Osteoblast (primary cell): ENCODE data around the gene GDI2. TPM values are rescaled to one million over a fixed set of nuclear protein-coding genes. Genes with fewer than 3 reads are reported as not detected.

Source experiments
- DNase-seq: peaks from one replicate; pipeline ENCODE4 v3.0.0; 2011; ENCODE audit warnings: low spot score, mixed read lengths; ENCODE audit not compliant: insufficient read length; ENCODE audit errors: missing footprints
- H2AFZ ChIP-seq: 2 replicates; pipeline ENCODE4 v1.6.0; 2011; ENCODE audit warnings: mild to moderate bottlenecking, low read length
- H3K27ac ChIP-seq: 2 replicates; pipeline ENCODE4 v1.5.1; 2011; ENCODE audit warnings: mild to moderate bottlenecking, low read depth, low read length, moderate library complexity
- H3K27me3 ChIP-seq: 2 replicates; pipeline ENCODE4 v1.6.0; 2012; ENCODE audit warnings: mild to moderate bottlenecking, control low read depth, inconsistent platforms, low read length, moderate library complexity; ENCODE audit not compliant: insufficient read depth
- H3K36me3 ChIP-seq: 2 replicates; pipeline ENCODE4 v1.5.1; 2011; ENCODE audit warnings: mild to moderate bottlenecking, low read length, control low read depth, moderate library complexity; ENCODE audit not compliant: insufficient read depth
- H3K4me1 ChIP-seq: 2 replicates; pipeline ENCODE4 v1.5.1; 2011; ENCODE audit warnings: mild to moderate bottlenecking, low read length, control low read depth, moderate library complexity; ENCODE audit not compliant: insufficient read depth
- H3K4me2 ChIP-seq: 2 replicates; pipeline ENCODE4 v1.6.0; 2011; ENCODE audit warnings: mild to moderate bottlenecking, low read length; ENCODE audit not compliant: insufficient read depth
- H3K4me3 ChIP-seq: fragments of 200-600 bp; sonication (generic); 3 replicates; pipeline ENCODE4 v1.5.1; 2012; ENCODE audit warnings: mild to moderate bottlenecking, low read length, inconsistent platforms; ENCODE audit not compliant: insufficient read depth
- H3K79me2 ChIP-seq: 2 replicates; pipeline ENCODE4 v1.6.0; 2012; ENCODE audit warnings: mild to moderate bottlenecking, low read length, control low read depth, inconsistent platforms; ENCODE audit not compliant: insufficient read depth
- H3K9me3 ChIP-seq: 2 replicates; pipeline ENCODE4 v1.5.1; 2011; ENCODE audit warnings: low read depth, low read length, control low read depth
- H4K20me1 ChIP-seq: 2 replicates; pipeline ENCODE4 v1.6.0; 2012; ENCODE audit warnings: mild to moderate bottlenecking, low read length, control low read depth; ENCODE audit not compliant: insufficient read depth
- total RNA-seq: library from RNA; depleted of rRNA; stranded (reverse); fragments of >200 nt; gene quantifications from 2 replicates; pipeline ENCODE4 v1.2.3, GENCODE V29; 2012
- TF ChIP-seq, protein P1 (sequence below): IDR thresholded peaks from 2 replicates; pipeline ENCODE4 v1.5.1; 2011; ENCODE audit warnings: mild to moderate bottlenecking, low read depth, low read length, moderate library complexity; ENCODE audit errors: extremely low read depth

The GDI2 gene
- total RNA-seq, 1 donor, result 684 TPM

DNA sequence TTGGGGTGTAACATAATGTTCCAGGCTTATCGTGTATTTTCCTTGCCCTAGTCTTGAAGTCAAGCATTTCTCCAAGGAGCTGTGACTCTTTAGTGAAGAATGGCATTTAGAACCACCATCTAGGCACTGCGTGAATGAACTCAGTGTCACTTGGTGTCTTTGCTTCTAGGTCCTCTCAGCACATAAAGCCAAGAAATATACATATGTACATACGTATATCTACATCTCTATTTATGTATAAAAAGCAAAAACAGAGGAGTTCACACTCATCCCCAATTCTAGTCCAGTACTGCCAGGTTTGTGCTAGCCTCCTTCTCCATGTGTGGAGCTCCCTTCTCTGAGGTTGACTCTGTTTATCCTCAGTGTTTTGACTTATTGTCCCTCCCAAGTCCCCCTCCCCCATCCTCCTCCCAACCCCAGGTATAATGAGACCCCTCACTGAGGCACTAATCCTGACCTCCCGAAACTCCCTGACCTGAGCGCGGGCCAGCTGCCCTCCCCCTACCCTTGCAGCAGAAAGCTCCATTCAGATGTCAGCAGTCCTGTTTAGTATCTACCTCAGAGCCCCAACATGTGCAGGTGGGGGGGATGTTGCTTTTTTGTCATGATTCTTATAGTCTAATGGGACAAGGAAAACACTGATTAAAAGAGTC, 61.5 kb downstream of the GDI2 start:
- H3K9me3 ChIP-seq, result no peaks in the 10 kb centered on the region
- TF ChIP-seq, protein P1, sequence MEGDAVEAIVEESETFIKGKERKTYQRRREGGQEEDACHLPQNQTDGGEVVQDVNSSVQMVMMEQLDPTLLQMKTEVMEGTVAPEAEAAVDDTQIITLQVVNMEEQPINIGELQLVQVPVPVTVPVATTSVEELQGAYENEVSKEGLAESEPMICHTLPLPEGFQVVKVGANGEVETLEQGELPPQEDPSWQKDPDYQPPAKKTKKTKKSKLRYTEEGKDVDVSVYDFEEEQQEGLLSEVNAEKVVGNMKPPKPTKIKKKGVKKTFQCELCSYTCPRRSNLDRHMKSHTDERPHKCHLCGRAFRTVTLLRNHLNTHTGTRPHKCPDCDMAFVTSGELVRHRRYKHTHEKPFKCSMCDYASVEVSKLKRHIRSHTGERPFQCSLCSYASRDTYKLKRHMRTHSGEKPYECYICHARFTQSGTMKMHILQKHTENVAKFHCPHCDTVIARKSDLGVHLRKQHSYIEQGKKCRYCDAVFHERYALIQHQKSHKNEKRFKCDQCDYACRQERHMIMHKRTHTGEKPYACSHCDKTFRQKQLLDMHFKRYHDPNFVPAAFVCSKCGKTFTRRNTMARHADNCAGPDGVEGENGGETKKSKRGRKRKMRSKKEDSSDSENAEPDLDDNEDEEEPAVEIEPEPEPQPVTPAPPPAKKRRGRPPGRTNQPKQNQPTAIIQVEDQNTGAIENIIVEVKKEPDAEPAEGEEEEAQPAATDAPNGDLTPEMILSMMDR, result no peak

DNA sequence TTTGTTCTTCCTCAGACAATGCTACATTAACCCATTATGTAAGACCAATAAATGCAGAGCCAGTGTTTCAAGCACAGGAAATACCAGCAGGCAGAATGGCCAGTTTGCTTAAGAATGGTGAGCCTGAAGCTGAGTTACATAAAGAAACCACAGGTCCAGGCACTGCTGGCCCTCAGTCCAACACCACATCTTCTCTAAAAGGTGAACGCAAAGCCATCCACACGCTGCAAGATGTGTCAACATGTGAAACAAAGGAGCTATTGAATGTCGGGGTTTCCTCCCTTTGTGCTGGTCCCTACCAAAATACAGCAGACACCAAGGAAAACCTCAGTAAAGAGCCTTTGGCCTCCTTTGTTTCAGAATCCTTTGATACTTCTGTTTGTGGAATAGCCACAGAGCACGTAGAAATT, 64.8 kb downstream of the GDI2 start:
- no peak for DNase-seq
- H3K4me3 ChIP-seq, result no peak overlapping the region
- H4K20me1 ChIP-seq, result peaks cover 3% of the 10 kb centered on the region
- TF ChIP-seq, protein P1, result no peak
- H3K36me3 ChIP-seq, result peaks cover 37% of the 10 kb centered on the region
- no peak overlapping the region for H3K27ac ChIP-seq
- H3K79me2 ChIP-seq, result peaks cover 11% of the 10 kb centered on the region
- H2AFZ ChIP-seq, result no peak overlapping the region
- no peak overlapping the region for H3K4me2 ChIP-seq
- H3K27me3 ChIP-seq, result no peaks in the 10 kb centered on the region
- H3K9me3 ChIP-seq, result no peaks in the 10 kb centered on the region
- no peaks in the 10 kb centered on the region for H3K4me1 ChIP-seq

More for the DNA sequence above, 61.5 kb downstream of the GDI2 start:
- Histone ChIP-seq H3K79me2 (peaks cover 11% of the 10 kb centered on the region), H3K4me2 (no peak overlapping the region), H3K36me3 (peaks cover 33% of the 10 kb centered on the region), H3K4me3 (no peak overlapping the region), H2AFZ (no peak overlapping the region), H4K20me1 (peaks cover 3% of the 10 kb centered on the region), H3K27ac (no peak overlapping the region), H3K27me3 (no peaks in the 10 kb centered on the region), H3K4me1 (no peaks in the 10 kb centered on the region)
- no peak for DNase-seq

DNA sequence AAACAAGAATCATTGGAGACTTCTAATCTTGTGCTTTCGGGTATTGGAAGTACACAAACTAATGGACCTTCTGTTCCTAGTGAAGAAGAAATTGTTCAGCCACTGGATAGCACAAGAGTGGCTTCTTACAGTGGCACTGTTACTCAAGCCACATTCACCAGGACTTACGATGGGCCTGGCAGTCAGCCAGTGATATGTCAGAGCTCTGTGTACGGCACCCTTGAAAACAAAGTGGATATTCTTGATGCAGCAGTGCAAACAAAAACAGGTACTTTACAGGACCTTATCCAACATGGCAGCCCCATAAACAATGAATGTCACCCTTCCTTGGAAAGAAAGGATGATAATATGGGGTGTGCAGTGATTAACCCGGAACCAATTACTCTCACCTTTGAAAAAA, 67.0 kb downstream of the GDI2 start:
- Histone ChIP-seq H3K36me3 (peaks cover 51% of the 10 kb centered on the region), H3K4me3 (no peak overlapping the region), H3K27me3 (no peaks in the 10 kb centered on the region), H3K4me1 (no peaks in the 10 kb centered on the region), H2AFZ (no peak overlapping the region), H3K4me2 (no peak overlapping the region), H4K20me1 (no peaks in the 10 kb centered on the region), H3K27ac (no peak overlapping the region), H3K79me2 (no peaks in the 10 kb centered on the region), H3K9me3 (no peaks in the 10 kb centered on the region)
- no peak for DNase-seq
- TF ChIP-seq, protein P1, result no peak

DNA sequence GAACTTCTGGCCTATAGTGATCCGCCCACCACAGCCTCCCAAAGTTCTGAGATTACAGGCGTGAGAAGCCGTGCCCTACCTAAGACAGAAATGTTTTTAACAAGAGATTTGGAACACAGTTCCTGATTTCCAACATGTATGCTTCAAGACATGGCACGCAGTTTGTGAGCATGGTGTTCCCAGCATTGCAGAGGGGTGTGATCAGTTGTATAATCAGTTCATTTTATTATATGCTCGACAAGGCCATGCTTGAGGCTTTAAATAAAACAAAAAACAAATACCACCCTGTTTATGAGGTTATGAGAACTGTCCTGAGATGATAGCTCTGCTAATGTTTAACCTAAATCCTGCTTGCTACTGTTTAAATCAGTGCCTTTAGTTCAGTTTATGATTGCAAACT, 68.4 kb downstream of the GDI2 start:
- no peaks in the 10 kb centered on the region for H3K79me2 ChIP-seq
- H3K9me3 ChIP-seq, result no peaks in the 10 kb centered on the region
- no peak overlapping the region for H3K4me3 ChIP-seq
- H3K4me2 ChIP-seq, result no peak overlapping the region
- no peaks in the 10 kb centered on the region for H3K4me1 ChIP-seq
- H3K27ac ChIP-seq, result no peak overlapping the region
- H4K20me1 ChIP-seq, result no peaks in the 10 kb centered on the region
- H3K27me3 ChIP-seq, result no peaks in the 10 kb centered on the region
- no peak overlapping the region for H2AFZ ChIP-seq
- TF ChIP-seq, protein P1, result no peak
- no peak for DNase-seq
- H3K36me3 ChIP-seq, result peaks cover 59% of the 10 kb centered on the region
